Mucosa of stomach (tissue), 1 donor: Measurements from ENCODE around the gene NLRP11.

Source experiments
- H3K27me3 ChIP-seq: one replicate; pipeline ENCODE4 v1.7.0; 2013; ENCODE audit warnings: mild to moderate bottlenecking, low read length; ENCODE audit not compliant: control insufficient read depth, insufficient read depth
- H3K36me3 ChIP-seq: one replicate; pipeline ENCODE4 v1.7.0; 2013; ENCODE audit warnings: low read length; ENCODE audit not compliant: control insufficient read depth, insufficient read depth
- H3K4me1 ChIP-seq: one replicate; pipeline ENCODE4 v1.7.0; 2013; ENCODE audit warnings: mild to moderate bottlenecking, low read length; ENCODE audit not compliant: control insufficient read depth, insufficient read depth
- H3K4me3 ChIP-seq: one replicate; pipeline ENCODE4 v1.7.0; 2013; ENCODE audit warnings: low read length
- H3K9ac ChIP-seq: one replicate; pipeline ENCODE4 v1.7.0; 2013; ENCODE audit warnings: mild to moderate bottlenecking, low read length, moderate library complexity
- H3K9me3 ChIP-seq: one replicate; pipeline ENCODE4 v1.7.0; 2013; ENCODE audit warnings: mild to moderate bottlenecking, low read length, moderate library complexity; ENCODE audit not compliant: control insufficient read depth
- donor health status: Pancreatic carcinoma.

Gene NLRP11

DNA sequence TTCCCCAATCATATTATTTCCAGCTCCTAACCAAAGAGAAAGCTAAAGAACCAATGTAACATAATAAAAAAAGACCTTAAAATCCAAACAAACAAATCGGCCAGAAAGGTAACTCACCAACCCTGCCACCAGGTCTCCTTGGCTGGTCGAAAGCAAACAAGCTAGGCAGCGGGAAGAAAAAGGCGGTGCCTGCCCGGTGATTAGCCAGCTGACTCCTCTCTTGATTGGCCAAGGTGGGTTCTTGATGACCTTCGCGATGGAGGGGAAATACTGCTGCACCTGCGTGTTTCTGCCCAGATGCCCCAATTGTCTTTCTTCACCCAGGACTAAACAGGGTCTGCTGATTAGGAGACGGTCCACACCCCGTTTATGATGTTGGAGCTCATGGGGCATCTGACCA is at the start of gene NLRP11:
Gene NLRP11 (minus strand): TSS at position 154 of the 400 bp plus-strand sequence. CDS start 13,825 bp downstream, outside the sequence.
- Histone ChIP-seq H3K36me3 (no peaks in the 10 kb centered on the region), H3K4me3 (no peak within 1 kb of the TSS), H3K27me3 (no peaks in the 10 kb centered on the region), H3K9me3 (no peaks in the 10 kb centered on the region), H3K4me1 (no peaks in the 10 kb centered on the region), H3K9ac (no peak within 1 kb of the TSS)

DNA sequence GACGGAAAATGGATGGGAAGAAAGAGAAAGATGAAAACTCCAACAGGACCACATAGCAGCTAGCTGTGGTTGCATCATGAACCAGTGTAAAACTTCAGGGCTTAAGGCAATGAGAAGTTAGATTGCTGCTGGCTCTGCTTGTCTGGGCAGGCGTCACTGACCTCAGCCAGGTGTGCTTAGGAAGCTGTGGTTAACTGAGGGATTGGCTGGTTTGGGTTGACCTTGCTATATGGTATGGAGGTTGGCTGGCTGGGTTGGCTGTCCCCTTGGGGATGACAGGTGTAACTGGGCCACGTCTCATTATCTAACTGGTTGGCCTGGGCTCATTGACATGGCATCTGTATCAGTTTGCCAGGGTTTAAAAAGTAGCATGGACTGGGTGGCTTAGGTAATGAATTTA is 45.4 kb upstream of the NLRP11 start:
- H3K4me3 ChIP-seq, result no peak overlapping the region
- no peaks in the 10 kb centered on the region for H3K27me3 ChIP-seq
- no peak overlapping the region for H3K9ac ChIP-seq
- no peaks in the 10 kb centered on the region for H3K4me1 ChIP-seq
- H3K36me3 ChIP-seq, result no peaks in the 10 kb centered on the region
- H3K9me3 ChIP-seq, result no peaks in the 10 kb centered on the region

DNA sequence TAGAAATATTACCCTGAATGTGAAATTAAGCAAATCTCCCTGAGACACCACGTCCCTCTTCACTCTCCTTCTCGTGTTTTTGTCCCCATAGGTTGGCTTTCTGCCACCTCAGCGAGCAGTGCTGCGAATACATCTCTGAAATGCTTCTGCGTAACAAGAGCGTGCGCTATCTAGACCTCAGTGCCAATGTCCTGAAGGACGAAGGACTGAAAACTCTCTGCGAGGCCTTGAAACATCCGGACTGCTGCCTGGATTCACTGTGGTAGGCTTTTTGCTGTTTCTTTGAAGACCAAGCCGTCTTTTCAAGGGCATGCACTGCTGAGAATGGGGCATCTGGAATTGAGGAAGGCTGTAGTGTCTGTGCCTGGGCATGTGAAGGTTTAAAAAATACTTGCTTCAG is 38.9 kb upstream of the NLRP11 start:
- no peaks in the 10 kb centered on the region for H3K4me1 ChIP-seq
- H3K9me3 ChIP-seq, result no peaks in the 10 kb centered on the region
- no peak overlapping the region for H3K4me3 ChIP-seq
- H3K36me3 ChIP-seq, result no peaks in the 10 kb centered on the region
- no peak overlapping the region for H3K9ac ChIP-seq
- H3K27me3 ChIP-seq, result no peaks in the 10 kb centered on the region

DNA sequence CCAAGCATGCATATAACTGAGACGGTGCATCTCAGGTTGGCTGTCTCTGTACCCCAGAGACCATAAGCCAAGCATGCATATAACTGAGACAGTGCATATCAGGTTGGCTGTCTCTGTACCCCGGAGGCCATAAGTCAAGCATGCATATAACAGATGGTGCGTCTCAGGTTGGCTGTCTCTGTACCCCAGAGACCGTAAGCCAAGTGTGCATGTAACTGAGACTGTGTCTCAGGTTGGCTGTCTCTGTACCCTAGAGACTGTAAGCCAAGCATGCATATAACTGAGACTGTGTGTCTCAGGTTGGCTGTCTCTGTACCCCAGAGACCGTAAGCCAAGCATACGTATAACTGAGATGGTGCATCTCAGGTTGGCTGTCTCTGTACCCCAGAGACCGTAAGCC is 35.3 kb upstream of the NLRP11 start:
- Histone ChIP-seq H3K9ac (no peak overlapping the region), H3K4me1 (no peaks in the 10 kb centered on the region), H3K4me3 (no peak overlapping the region), H3K36me3 (no peaks in the 10 kb centered on the region), H3K27me3 (no peaks in the 10 kb centered on the region), H3K9me3 (no peaks in the 10 kb centered on the region)

DNA sequence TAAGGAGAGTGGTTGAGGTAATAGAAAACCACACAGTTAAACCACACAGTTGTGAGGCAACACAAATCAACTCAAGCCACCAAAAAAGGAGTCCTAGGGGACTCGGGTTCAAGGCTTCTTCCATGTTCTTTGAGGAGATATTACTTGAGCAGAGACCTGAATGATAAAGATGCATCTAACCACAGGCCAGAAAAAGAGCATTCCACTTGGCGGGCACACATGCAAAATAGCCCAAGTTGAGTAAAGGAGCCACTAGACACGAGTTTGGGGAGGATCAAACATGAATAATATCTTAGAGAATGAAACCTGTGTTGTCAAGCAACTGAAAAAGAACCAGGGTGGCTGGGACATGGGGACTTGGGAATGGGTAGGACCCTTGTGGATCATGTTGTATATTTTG is 34.7 kb upstream of the NLRP11 start:
- H3K36me3 ChIP-seq, result no peaks in the 10 kb centered on the region
- no peaks in the 10 kb centered on the region for H3K4me1 ChIP-seq
- no peaks in the 10 kb centered on the region for H3K27me3 ChIP-seq
- no peak overlapping the region for H3K9ac ChIP-seq
- no peaks in the 10 kb centered on the region for H3K9me3 ChIP-seq
- no peak overlapping the region for H3K4me3 ChIP-seq

DNA sequence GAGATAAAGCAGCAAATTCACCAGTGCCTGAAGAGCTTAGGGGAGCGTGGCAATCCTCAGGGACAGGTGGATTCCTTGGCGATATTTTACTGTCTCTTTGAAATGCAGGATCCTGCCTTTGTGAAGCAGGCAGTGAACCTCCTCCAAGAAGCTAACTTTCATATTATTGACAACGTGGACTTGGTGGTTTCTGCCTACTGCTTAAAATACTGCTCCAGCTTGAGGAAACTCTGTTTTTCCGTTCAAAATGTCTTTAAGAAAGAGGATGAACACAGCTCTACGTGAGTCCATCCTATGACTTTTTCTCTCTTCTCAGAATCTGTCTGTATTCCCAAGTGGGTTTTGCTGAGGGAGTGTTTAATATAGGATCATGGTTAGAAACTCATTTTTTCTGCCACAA is 27.2 kb upstream of the NLRP11 start:
- no peaks in the 10 kb centered on the region for H3K36me3 ChIP-seq
- no peak overlapping the region for H3K9ac ChIP-seq
- H3K9me3 ChIP-seq, result no peaks in the 10 kb centered on the region
- H3K4me3 ChIP-seq, result no peak overlapping the region
- H3K4me1 ChIP-seq, result no peaks in the 10 kb centered on the region
- no peaks in the 10 kb centered on the region for H3K27me3 ChIP-seq

DNA sequence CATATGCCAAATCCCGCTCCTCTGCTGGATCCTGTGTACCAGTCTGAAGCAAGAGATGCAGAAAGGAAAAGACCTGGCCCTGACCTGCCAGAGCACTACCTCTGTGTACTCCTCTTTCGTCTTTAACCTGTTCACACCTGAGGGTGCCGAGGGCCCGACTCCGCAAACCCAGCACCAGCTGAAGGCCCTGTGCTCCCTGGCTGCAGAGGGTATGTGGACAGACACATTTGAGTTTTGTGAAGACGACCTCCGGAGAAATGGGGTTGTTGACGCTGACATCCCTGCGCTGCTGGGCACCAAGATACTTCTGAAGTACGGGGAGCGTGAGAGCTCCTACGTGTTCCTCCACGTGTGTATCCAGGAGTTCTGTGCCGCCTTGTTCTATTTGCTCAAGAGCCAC is 26.6 kb upstream of the NLRP11 start:
- Histone ChIP-seq H3K9ac (no peak overlapping the region), H3K4me1 (no peaks in the 10 kb centered on the region), H3K4me3 (no peak overlapping the region), H3K27me3 (no peaks in the 10 kb centered on the region), H3K36me3 (no peaks in the 10 kb centered on the region), H3K9me3 (no peaks in the 10 kb centered on the region)

DNA sequence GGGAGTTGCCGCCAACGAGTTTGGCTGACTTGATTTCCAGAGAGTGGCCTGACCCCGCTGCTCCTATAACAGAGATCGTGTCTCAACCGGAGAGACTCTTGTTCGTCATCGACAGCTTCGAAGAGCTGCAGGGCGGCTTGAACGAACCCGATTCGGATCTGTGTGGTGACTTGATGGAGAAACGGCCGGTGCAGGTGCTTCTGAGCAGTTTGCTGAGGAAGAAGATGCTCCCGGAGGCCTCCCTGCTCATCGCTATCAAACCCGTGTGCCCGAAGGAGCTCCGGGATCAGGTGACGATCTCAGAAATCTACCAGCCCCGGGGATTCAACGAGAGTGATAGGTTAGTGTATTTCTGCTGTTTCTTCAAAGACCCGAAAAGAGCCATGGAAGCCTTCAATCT is 26.2 kb upstream of the NLRP11 start:
- Histone ChIP-seq H3K4me1 (no peaks in the 10 kb centered on the region), H3K4me3 (no peak overlapping the region), H3K27me3 (no peaks in the 10 kb centered on the region), H3K9ac (no peak overlapping the region), H3K9me3 (no peaks in the 10 kb centered on the region), H3K36me3 (no peaks in the 10 kb centered on the region)

DNA sequence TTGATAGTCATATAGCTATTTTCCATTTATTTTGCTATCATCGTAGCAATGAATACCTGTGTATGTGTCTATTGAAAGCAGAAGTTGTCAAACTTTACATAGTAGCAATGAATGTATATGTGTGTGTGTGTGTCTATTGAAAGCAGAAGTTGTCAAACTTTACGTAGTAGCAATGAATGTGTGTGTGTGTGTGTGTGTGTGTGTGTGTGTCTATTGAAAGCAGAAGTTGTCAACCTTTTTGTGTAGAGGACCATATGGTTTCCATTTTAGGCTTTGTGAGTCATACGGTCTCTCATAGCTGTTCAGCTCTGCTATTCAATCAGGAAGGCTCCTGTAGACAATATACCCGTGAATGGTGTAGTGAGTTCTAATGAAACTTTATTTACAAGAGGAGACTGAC is 25.4 kb upstream of the NLRP11 start:
- H3K4me1 ChIP-seq, result no peaks in the 10 kb centered on the region
- H3K9ac ChIP-seq, result no peak overlapping the region
- H3K9me3 ChIP-seq, result no peaks in the 10 kb centered on the region
- no peaks in the 10 kb centered on the region for H3K36me3 ChIP-seq
- no peak overlapping the region for H3K4me3 ChIP-seq
- H3K27me3 ChIP-seq, result no peaks in the 10 kb centered on the region

DNA sequence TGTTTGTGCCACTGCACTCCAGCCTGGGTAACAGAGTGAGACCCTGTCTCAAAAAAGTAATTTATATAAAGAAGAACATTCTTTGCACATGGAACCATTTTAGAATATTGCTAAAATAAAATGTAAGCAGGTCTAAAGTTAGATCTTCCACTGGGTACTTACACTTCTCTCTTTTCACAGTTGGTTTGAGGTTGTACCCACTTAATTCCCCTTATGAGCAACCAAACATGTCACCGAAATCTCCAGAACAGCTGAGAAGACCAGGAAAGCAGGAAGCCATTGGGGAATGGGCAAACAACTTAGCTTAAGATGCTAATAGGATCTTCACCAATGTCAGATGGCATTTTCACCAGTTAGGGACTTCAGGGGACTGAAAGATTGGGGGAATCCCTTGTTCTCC is 23.4 kb upstream of the NLRP11 start:
- Histone ChIP-seq H3K27me3 (no peaks in the 10 kb centered on the region), H3K4me3 (no peak overlapping the region), H3K9me3 (no peaks in the 10 kb centered on the region), H3K9ac (no peak overlapping the region), H3K4me1 (no peaks in the 10 kb centered on the region), H3K36me3 (no peaks in the 10 kb centered on the region)

DNA sequence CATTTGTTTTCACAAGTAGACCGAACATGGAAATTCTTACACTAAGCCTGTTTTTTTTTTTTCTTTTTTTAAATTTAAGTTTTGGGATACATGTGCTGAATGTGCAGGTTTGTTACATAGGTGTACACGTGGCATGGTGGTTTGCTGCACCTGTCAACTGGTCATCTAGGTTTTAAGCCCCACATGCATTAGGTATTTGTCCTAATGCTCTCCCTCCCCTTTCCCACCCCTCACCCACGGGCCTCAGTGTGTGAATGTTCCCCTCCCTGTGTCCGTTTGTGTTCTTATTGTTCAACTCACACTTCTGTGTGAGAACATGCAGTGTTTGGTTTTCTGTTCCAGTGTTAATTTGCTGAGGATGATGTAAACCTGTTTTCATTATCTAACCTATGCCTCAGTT is 7.1 kb upstream of the NLRP11 start:
- H3K9me3 ChIP-seq, result no peaks in the 10 kb centered on the region
- H3K9ac ChIP-seq, result no peak overlapping the region
- H3K4me1 ChIP-seq, result no peaks in the 10 kb centered on the region
- H3K27me3 ChIP-seq, result no peaks in the 10 kb centered on the region
- no peaks in the 10 kb centered on the region for H3K36me3 ChIP-seq
- no peak overlapping the region for H3K4me3 ChIP-seq

DNA sequence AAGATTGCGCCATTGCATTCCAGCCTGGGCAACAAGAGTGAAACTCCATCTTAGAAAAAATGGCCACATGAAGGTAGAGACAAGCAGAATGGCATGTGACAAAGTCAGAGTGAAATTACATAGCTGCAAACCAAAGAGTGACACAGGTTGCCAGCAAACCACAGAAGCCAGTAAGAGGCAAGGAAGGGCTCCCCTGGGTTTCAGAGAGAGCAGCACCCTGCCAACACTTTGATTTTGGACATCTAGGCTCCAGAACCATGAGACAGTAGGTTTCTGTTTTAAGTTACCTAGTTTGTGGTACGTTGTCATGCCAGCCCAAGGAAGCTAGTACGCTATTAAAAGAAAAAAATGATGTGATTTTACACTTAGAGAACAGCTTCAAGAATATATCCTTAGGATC is 6.5 kb upstream of the NLRP11 start:
- no peaks in the 10 kb centered on the region for H3K27me3 ChIP-seq
- no peaks in the 10 kb centered on the region for H3K4me1 ChIP-seq
- no peak overlapping the region for H3K4me3 ChIP-seq
- H3K9ac ChIP-seq, result no peak overlapping the region
- H3K9me3 ChIP-seq, result no peaks in the 10 kb centered on the region
- no peaks in the 10 kb centered on the region for H3K36me3 ChIP-seq

DNA sequence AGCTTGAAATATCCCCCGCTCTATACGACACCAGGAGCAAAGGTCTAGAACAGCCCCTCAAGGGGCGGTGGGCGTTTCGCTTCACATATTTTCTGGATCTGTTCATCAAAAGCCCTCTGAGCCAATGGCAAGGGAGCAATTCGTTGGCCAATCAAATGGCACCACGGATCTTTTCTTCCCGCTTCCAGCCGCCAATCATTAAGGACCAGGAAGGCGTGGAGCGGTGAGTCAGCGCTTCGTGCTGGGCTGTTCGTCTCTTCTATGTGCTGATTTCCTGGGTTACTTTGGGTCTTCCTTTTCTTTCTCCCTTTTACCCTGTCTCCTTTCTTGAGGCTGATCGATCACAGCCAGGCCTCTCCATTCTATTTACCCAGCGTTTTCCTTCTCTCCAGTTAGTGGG is 4.5 kb upstream of the NLRP11 start, which contains the start of gene NLRP4:
Gene NLRP4 (plus strand): TSS at position 201 of the 400 bp plus-strand sequence. CDS start 15,541 bp downstream, outside the sequence.
- Histone ChIP-seq H3K27me3 (no peaks in the 10 kb centered on the region), H3K4me3 (no peak within 1 kb of the TSS)

More for the DNA sequence above, 4.5 kb upstream of the NLRP11 start, which contains the start of gene NLRP4:
- no peaks in the 10 kb centered on the region for H3K36me3 ChIP-seq
- no peaks in the 10 kb centered on the region for H3K4me1 ChIP-seq
- no peak within 1 kb of the TSS for H3K9ac ChIP-seq
- H3K9me3 ChIP-seq, result no peaks in the 10 kb centered on the region
